SKM-1 treated with dmso at 0.1 percent for 144 hours (cell line): ENCODE results near the gene HACL1.

ENCODE experiments used
- DNase-seq: peaks from one replicate; lab custom pipeline; 2025; ENCODE audit not compliant: unreplicated experiment; lab: John Stamatoyannopoulos, UW

The HACL1 gene

DNA sequence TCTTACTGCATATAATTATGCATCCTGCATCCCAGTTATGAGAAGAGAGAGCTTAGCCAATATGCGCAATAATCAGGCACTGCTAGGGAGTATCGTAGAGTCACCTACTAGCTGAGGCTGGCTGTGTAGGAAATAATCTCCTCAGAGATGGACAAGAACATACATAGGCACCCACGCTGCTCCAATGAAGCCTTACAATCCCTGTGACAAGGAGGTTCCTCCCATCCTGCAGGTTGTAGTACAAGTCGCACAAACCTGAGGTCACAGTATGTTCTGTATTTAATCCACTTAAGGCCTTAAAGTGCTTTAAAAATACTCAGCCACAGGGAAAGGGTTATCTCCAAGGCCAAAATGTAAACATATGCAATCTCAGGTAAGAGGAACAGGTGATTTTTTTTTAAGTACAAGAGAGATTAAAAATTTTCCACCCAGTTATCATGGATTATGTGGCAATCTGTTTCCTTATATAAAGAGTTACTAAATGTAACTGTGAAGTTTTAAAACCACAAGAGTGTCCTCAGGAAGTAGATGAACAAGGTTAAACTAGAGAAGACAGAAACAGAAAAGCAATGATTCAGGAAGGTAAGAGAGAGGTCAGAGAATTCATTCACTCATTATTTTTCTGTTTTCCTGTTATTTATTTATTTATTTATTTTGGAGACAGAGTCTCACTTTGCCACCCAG, 72.4 kb downstream of the HACL1 start:
- DNase-seq: no peak

GRCh38 chr3:15527031-15527459, 74.3 kb downstream of the HACL1 start:
- DNase-seq: no peak

DNA sequence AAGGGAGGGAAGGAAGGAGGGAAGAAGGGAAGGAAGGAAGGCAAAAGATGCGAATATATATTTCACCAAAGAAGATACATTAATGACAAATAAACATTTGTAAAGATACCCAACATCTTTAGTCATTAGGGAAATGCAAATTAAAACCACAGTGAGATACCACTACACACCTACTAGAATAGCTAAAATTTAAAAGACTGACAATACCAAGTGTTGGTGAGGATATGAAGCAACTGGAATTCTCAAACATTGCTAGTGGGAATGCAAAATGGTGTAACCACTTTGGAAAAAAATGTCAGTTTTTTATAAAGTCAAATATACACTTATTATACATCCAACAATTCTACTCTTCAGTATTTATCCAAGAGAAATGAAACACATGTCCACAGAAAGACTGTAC, 75.6 kb downstream of the HACL1 start:
- no peak for DNase-seq

GRCh38 chr3:15523660-15524417, 77.5 kb downstream of the HACL1 start:
- no peak for DNase-seq

DNA sequence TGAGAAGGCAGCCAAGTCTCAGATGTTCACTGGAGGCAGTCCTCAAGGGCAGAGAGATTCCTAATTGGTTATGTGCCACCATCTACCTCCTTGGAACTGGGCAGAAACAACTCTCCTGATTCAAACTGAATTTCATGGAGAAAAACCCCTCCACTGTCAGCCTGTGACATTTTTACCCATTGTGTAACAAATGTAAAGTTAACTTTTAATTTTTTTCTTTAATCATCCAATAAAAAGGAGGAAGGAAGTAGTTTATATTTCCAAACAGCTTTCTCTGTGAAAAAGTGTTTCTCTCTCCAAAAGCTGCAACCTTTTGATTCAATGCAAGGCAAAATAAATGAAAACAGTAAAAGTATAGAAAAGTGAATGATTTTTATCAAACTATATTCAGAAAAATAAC, 79.4 kb downstream of the HACL1 start:
- no peak for DNase-seq

GRCh38 chr3:15521573-15521965, 79.8 kb downstream of the HACL1 start, which contains the start of gene COLQ:
Gene COLQ (minus strand): TSS chr3:15521706. CDS start chr3:15521625, 81 bp downstream.
- DNase-seq: no peak

GRCh38 chr3:15520804-15521572, 80.4 kb downstream of the HACL1 start:
- DNase-seq: no peak

DNA sequence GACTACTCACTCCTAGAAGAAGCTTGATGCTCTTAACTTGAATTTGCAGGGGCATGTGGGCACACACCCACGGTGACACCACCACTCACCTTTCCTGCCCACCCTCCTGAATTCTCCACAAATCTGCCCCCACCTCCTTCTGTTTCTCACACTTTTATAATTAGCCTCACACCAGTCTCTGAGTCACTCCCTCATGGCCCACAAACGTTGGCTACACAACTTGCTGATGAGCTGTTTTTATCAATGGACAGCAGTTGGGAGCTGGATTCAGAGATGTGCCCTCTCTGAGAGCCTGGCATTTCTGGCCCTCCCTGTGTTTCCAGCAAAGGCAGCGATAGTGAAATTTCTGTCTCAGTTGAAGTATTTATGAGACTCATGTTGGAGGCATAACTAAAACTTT, 81.2 kb downstream of the HACL1 start:
- DNase-seq: no peak

GRCh38 chr3:15519096-15519495, 82.3 kb downstream of the HACL1 start:
- no peak for DNase-seq

GRCh38 chr3:15514663-15515340, 86.6 kb downstream of the HACL1 start:
- no peak for DNase-seq

- no peak for DNase-seq
Observed at GRCh38 chr3:15513810-15514662, 87.3 kb downstream of the HACL1 start.

GRCh38 chr3:15513116-15513515, 88.3 kb downstream of the HACL1 start:
- DNase-seq: no peak

DNA sequence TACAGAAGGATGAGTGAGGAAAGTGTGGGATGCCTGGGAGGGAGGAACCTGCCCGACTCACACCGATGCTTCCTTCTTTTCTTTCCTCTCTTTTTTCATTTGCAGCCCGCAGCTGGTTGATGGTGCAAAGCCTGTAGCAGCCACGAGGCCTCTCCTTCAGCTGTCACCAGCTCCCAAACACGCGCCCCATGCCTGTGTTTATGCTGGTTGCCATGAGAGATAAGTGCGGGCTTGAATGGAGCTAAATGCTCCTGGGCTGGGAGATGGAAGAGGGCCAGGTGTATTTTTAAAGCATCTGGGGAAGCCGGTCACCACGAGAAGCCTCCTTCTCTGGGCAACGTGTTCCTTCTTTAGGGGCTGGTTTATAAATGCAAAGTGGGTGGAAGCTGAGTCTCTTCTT, 89.2 kb downstream of the HACL1 start:
- no peak for DNase-seq

GRCh38 chr3:15511156-15511555, 90.2 kb downstream of the HACL1 start:
- DNase-seq: no peak
